HepG2 (cell line): ENCODE data around the gene COBLL1. TPM values are rescaled to one million over a fixed set of nuclear protein-coding genes. Genes with fewer than 3 reads are reported as not detected.

ENCODE experiments used
- KDM5B ChIP-seq: sonication (generic); formaldehyde crosslinking; IDR thresholded peaks from 2 replicates; pipeline ENCODE4 v1.4.0; 2020; ENCODE audit warnings: missing genetic modification reagents, mild to moderate bottlenecking, borderline replicate concordance
- KMT2A ChIP-seq: sonication (generic); formaldehyde crosslinking; IDR thresholded peaks from 2 replicates; pipeline ENCODE4 v1.4.0; 2020; ENCODE audit warnings: missing genetic modification reagents
- PRDM4 ChIP-seq: sonication (generic); formaldehyde crosslinking; IDR thresholded peaks from 2 replicates; pipeline ENCODE4 v1.9.0; 2021; ENCODE audit warnings: missing genetic modification reagents, borderline replicate concordance
- TAF1 ChIP-seq: sonication (generic); formaldehyde crosslinking; IDR thresholded peaks from 2 replicates; pipeline ENCODE4 v1.4.0; 2020; ENCODE audit warnings: missing genetic modification reagents
- ZBED4 ChIP-seq: sonication (generic); formaldehyde crosslinking; IDR thresholded peaks from 2 replicates; pipeline ENCODE4 v1.4.0; 2020; ENCODE audit warnings: missing genetic modification reagents, borderline replicate concordance
- ZC3H13 ChIP-seq: sonication (generic); formaldehyde crosslinking; IDR thresholded peaks from 2 replicates; pipeline ENCODE4 v1.8.1; 2023; ENCODE audit warnings: mild to moderate bottlenecking, missing genetic modification reagents, moderate library complexity
- ZNF280D ChIP-seq: sonication (generic); formaldehyde crosslinking; IDR thresholded peaks from 2 replicates; pipeline ENCODE4 v1.5.1; 2020; ENCODE audit warnings: mild to moderate bottlenecking, missing genetic modification reagents
- ZNF484 ChIP-seq: sonication (generic); formaldehyde crosslinking; IDR thresholded peaks from 2 replicates; pipeline ENCODE4 v1.5.1; 2020; ENCODE audit warnings: mild to moderate bottlenecking, low read depth, missing genetic modification reagents, borderline replicate concordance
- ZNF572 ChIP-seq: sonication (generic); formaldehyde crosslinking; IDR thresholded peaks from 2 replicates; pipeline ENCODE4 v1.5.1; 2020; ENCODE audit warnings: mild to moderate bottlenecking, missing genetic modification reagents
- ZNF609 ChIP-seq: sonication (generic); formaldehyde crosslinking; IDR thresholded peaks from 2 replicates; pipeline ENCODE4 v1.4.0; 2020; ENCODE audit warnings: mild to moderate bottlenecking, missing genetic modification reagents, borderline replicate concordance
- ZNF704 ChIP-seq: sonication (generic); formaldehyde crosslinking; IDR thresholded peaks from 2 replicates; pipeline ENCODE4 v1.8.1; 2023; ENCODE audit warnings: mild to moderate bottlenecking, inconsistent platforms, moderate library complexity, missing genetic modification reagents, borderline replicate concordance
- polyA plus RNA-seq, 8 experiments: library from polyadenylated mRNA; depleted of rRNA in 3 of 8; stranded (reverse) in 7 of 8; unstranded in 1 of 8; fragments of >200 nt; fragmentation: Illumina TruSeq in 4 of 8; extraction: Trizol in 4 of 8; gene quantifications; 2 replicates each; pipeline versions ENCODE4 v1.2.1 to v1.2.3, GENCODE V29; 2011 to 2016; ENCODE audit warnings: low read depth in 4 of 8, missing spikeins in 1 of 8, mixed read lengths in 1 of 8; ENCODE audit not compliant: insufficient read depth in 1 of 8
- total RNA-seq, 5 experiments: library from RNA; depleted of rRNA; stranded (reverse); fragments of >200 nt; fragmentation: Illumina TruSeq; extraction: Trizol; gene quantifications; 2 replicates each; pipeline ENCODE4 v1.2.3, GENCODE V29; 2016; ENCODE audit warnings: low read depth in 1 of 5

The COBLL1 gene
- total and polyA plus RNA-seq, 2 of the 13 experiments (the other 11 are each of a cell fraction or from before 2014, with no cell fraction given), result 32.6 to 86.8 TPM

DNA sequence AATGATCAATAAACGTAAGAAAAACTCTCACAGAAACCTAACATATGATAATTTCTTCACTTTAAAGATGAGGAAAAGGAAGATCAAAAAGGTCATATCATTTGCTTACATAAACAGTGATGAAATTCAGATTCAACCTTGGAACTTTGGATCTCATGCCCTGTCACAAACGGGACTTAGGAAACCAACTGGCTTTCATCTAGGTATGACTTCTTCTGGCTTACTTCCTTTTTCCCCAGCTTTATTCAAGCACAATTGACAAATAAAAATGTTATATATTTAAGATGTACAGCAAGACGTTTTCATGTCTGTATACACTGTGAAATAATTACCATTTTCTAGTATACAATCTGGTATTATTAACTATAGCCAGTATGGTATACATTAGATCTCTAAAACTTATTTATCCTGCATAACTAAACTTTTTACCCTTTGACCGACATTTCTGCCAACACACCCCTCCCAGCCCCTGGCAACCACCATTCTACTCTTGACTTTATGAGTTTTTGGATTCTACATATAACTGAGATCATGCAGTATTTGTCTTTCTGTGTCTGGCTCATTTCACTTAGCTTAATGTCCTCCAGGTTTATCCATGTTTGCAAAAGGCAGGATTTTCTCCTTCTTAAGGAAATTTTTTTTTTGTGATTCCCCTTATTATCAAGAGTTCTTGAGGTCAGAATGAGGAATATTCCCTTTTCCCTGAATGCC lies 46.0 kb upstream of the COBLL1 start (continued):
- TF ChIP-seq PRDM4 (CRISPR knock-in tag) (no peak), ZBED4 (CRISPR knock-in tag) (no peak), KMT2A (peak; percentile 31; the same call in 1 of the 2 replicates), ZC3H13 (CRISPR knock-in tag) (no peak), ZNF609 (CRISPR knock-in tag) (peak; percentile 75), ZNF484 (CRISPR knock-in tag) (no peak), TAF1 (CRISPR knock-in tag) (no peak), KDM5B (CRISPR knock-in tag) (no peak), ZNF704 (CRISPR knock-in tag) (no peak), ZNF572 (CRISPR knock-in tag) (no peak), ZNF280D (CRISPR knock-in tag) (no peak)
